IMR-90 (cell line): ENCODE measurements around the gene ANTXR1. TPM values are rescaled to one million over a fixed set of nuclear protein-coding genes. Genes with fewer than 3 reads are reported as not detected.
A peak's percentile ranks its signal among the peaks of the same experiment; 100 is the strongest.

ENCODE experiments used
- ATAC-seq: fragments of 200-7000 bp; cut with Tn5 transposase; 2 replicates; pipeline ENCODE4 v1.9.1; 2020; ENCODE audit warnings: low read depth, mild to moderate bottlenecking, moderate library complexity
- BruUV-seq: library from RNA; stranded (reverse); fragments of 400-500 nt; replicated peaks from 2 replicates; lab custom pipeline; 2021; lab: Mats Ljungman, UMichigan
- CTCF ChIA-PET: fragments of 300-600 bp; formaldehyde crosslinking; extraction: SDS; loops from one replicate; lab custom pipeline; 2021; ENCODE audit warnings: antibody characterized with exemption; lab: Yijun Ruan, JAX
- POLR2A ChIA-PET: fragments of 300-600 bp; sonication (Branson Sonifier 250); formaldehyde crosslinking; loops from one replicate; lab custom pipeline; 2022; ENCODE audit warnings: antibody characterized with exemption; ENCODE audit not compliant: unreplicated experiment; lab: Charles Lee
- DNase-seq: peaks from one replicate; pipeline ENCODE4 v3.0.0; 2013
- H2AFZ ChIP-seq: replicated peaks from 2 replicates; pipeline ENCODE3; 2013; ENCODE audit warnings: low read length, mild to moderate bottlenecking; ENCODE audit not compliant: poor library complexity
- H2AK5ac ChIP-seq: 2 replicates; pipeline ENCODE4 v1.6.1; 2013; ENCODE audit warnings: low read depth, low read length, inconsistent platforms
- H2AK9ac ChIP-seq: replicated peaks from 2 replicates; pipeline ENCODE3; 2013; ENCODE audit warnings: mild to moderate bottlenecking, low read depth, low read length, moderate library complexity; ENCODE audit not compliant: poor library complexity
- H2BK120ac ChIP-seq: 2 replicates; pipeline ENCODE4 v1.6.1; 2013; ENCODE audit warnings: low read depth, low read length, inconsistent platforms
- H2BK15ac ChIP-seq: 3 replicates; pipeline ENCODE4 v1.6.1; 2013; ENCODE audit warnings: low read depth, low read length, inconsistent platforms
- H2BK20ac ChIP-seq: 2 replicates; pipeline ENCODE4 v1.6.1; 2013; ENCODE audit warnings: low read depth, mild to moderate bottlenecking, inconsistent platforms, low read length, moderate library complexity
- H2BK5ac ChIP-seq: 2 replicates; pipeline ENCODE4 v1.6.1; 2013; ENCODE audit warnings: mild to moderate bottlenecking, low read depth, low read length, inconsistent platforms; ENCODE audit not compliant: poor library complexity, severe bottlenecking
- H3K14ac ChIP-seq: replicated peaks from 2 replicates; pipeline ENCODE4 v1.6.1; 2013; ENCODE audit warnings: low read depth, low read length, inconsistent platforms
- H3K18ac ChIP-seq: 2 replicates; pipeline ENCODE4 v1.6.1; 2013; ENCODE audit warnings: low read depth, low read length, control low read depth
- H3K23ac ChIP-seq: 2 replicates; pipeline ENCODE4 v1.6.1; 2013; ENCODE audit warnings: low read depth, low read length, inconsistent platforms
- H3K27ac ChIP-seq: 2 replicates; pipeline ENCODE4 v1.5.1; 2013; ENCODE audit warnings: mild to moderate bottlenecking, control low read depth, low read length; ENCODE audit not compliant: insufficient read depth
- H3K27me3 ChIP-seq: 2 replicates; pipeline ENCODE4 v1.6.1; 2013; ENCODE audit warnings: low read length; ENCODE audit not compliant: control insufficient read depth, insufficient read depth
- H3K36me3 ChIP-seq: 2 replicates; pipeline ENCODE4 v1.6.1; 2013; ENCODE audit warnings: low read length, mixed read lengths; ENCODE audit not compliant: control insufficient read depth, insufficient read depth
- H3K4ac ChIP-seq: 2 replicates; pipeline ENCODE4 v1.6.1; 2013; ENCODE audit warnings: low read depth, low read length, inconsistent platforms
- H3K4me1 ChIP-seq: 2 replicates; pipeline ENCODE4 v1.6.1; 2013; ENCODE audit warnings: low read length, mixed read lengths; ENCODE audit not compliant: control insufficient read depth, insufficient read depth
- H3K4me2 ChIP-seq: 2 replicates; pipeline ENCODE4 v1.6.1; 2013; ENCODE audit warnings: low read depth, mild to moderate bottlenecking, control low read depth, low read length, moderate library complexity
- H3K4me3 ChIP-seq: 2 replicates; pipeline ENCODE4 v1.5.1; 2013; ENCODE audit warnings: low read depth, mild to moderate bottlenecking, control low read depth, low read length, moderate library complexity; ENCODE audit not compliant: insufficient read depth
- H3K56ac ChIP-seq: 2 replicates; pipeline ENCODE4 v1.6.1; 2013; ENCODE audit warnings: low read length, inconsistent platforms; ENCODE audit not compliant: insufficient read depth; ENCODE audit errors: extremely low read depth
- H3K79me1 ChIP-seq, 2 experiments: 2 replicates each; pipeline ENCODE4 v1.6.1; 2013; ENCODE audit warnings: low read length in 2 of 2, inconsistent platforms in 1 of 2, low read depth in 1 of 2
- H3K9ac ChIP-seq: 2 replicates; pipeline ENCODE4 v1.6.1; 2013; ENCODE audit warnings: low read depth, low read length, control low read depth
- H3K9me1 ChIP-seq: 2 replicates; pipeline ENCODE4 v1.6.1; 2013; ENCODE audit warnings: low read length, inconsistent platforms; ENCODE audit not compliant: insufficient read depth
- H3K9me3 ChIP-seq: 2 replicates; pipeline ENCODE4 v1.6.1; 2013; ENCODE audit warnings: low read length; ENCODE audit not compliant: control insufficient read depth, insufficient read depth
- H4K20me1 ChIP-seq: 2 replicates; pipeline ENCODE4 v1.6.1; 2013; ENCODE audit warnings: low read length, inconsistent platforms; ENCODE audit not compliant: insufficient read depth
- H4K5ac ChIP-seq: 2 replicates; pipeline ENCODE4 v1.6.1; 2013; ENCODE audit warnings: mild to moderate bottlenecking, low read depth, low read length, control low read depth
- H4K8ac ChIP-seq, 2 experiments: 2 replicates each; pipeline ENCODE4 v1.6.1; 2013; ENCODE audit warnings: low read depth in 2 of 2, low read length in 2 of 2, control low read depth in 1 of 2, inconsistent platforms in 1 of 2
- H4K91ac ChIP-seq: 2 replicates; pipeline ENCODE4 v1.6.1; 2013; ENCODE audit warnings: low read depth, low read length, inconsistent platforms; ENCODE audit not compliant: insufficient read depth
- BHLHE40 ChIP-seq: fragments of 150-350 bp; IDR thresholded peaks from 2 replicates; pipeline ENCODE4 v1.6.1; 2016; ENCODE audit warnings: mild to moderate bottlenecking, low read depth, low read length
- MXI1 ChIP-seq: IDR thresholded peaks from 2 replicates; pipeline ENCODE4 v1.6.1; 2012; ENCODE audit warnings: low read depth, mild to moderate bottlenecking, low read length, moderate library complexity, borderline replicate concordance
- RFX5 ChIP-seq: IDR thresholded peaks from 2 replicates; pipeline ENCODE4 v1.8.0; 2012; ENCODE audit warnings: low read depth, mild to moderate bottlenecking, low read length, moderate library complexity
- WGBS, 2 experiments: methylation state at CpG; one replicate each; pipeline versions ENCODE4 v1.1.5 to v1.1.7; 2013; ENCODE audit warnings: missing lambda C conversion rate in 2 of 2; ENCODE audit not compliant: insufficient read length in 1 of 2; ENCODE audit errors: extremely low coverage in 2 of 2; 5-methylcytosine and 5-hydroxymethylcytosine counted together
- dilution Hi-C: fragments of 300-500 bp; cut with HindIII; formaldehyde crosslinking; loops from one replicate; pipeline ENCODE4 v1.14.3; 2018; ENCODE audit warnings: low sequenced_read_pairs; ENCODE audit not compliant: unreplicated experiment
- in situ Hi-C: fragments of 300-500 bp; cut with MboI; formaldehyde crosslinking; loops from 3 replicates; pipeline ENCODE4 v1.14.3; 2019; ENCODE audit warnings: low sequenced_read_pairs, inconsistent platforms, mixed read lengths
- intact Hi-C: fragments of 100-400 bp; cut with micrococcal nuclease; formaldehyde crosslinking; loops from 2 replicates; pipeline ENCODE4 v1.10.0; 2022
- polyA plus RNA-seq, 3 experiments: library from polyadenylated mRNA; depleted of rRNA; stranded (reverse); fragments of >200 nt; gene quantifications; 2 replicates each; pipeline ENCODE4 v1.2.3, GENCODE V29; 2012; ENCODE audit warnings: low replicate concordance in 1 of 3
- total RNA-seq: library from RNA; depleted of rRNA; stranded (reverse); fragments of >200 nt; gene quantifications from 2 replicates; pipeline ENCODE4 v1.2.3, GENCODE V29; 2012

ANTXR1 gene
- total and polyA plus RNA-seq, 2 of the 4 experiments (the other 2 are of a cell fraction) = 27.2 to 36.9 TPM

DNA sequence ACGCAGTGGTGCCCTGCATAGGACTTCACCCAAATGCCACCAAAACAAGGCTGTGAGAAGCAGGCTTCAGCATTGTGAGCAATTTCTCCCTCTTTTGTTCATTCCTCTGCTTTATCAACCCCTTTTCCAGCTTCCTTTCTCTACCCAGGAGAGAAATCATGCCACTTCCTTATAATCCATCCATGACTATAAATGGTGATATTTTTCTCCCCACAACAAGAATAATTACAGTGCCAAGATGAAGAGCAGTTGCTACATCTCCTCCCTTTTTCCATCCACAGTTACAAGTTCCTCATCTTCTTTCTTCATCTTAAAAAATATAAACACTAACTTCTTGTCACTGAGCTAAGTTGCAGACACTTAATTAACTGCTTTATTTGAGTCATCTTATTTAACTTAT is 167.2 kb downstream of the ANTXR1 start:
- Histone ChIP-seq H3K27me3 (no peaks in the 10 kb centered on the region), H3K4me3 (no peak overlapping the region), H2BK15ac (peak overlapping the region; percentile 85; the same call in 2 of the 3 replicates), H2BK5ac (peak overlapping the region; percentile 87), H3K4me2 (no peak overlapping the region), H3K18ac (peak overlapping the region; percentile 97), H4K20me1 (peaks cover 3% of the 10 kb centered on the region; the same call in 1 of the 2 replicates), H3K9me3 (no peaks in the 10 kb centered on the region), H2AK5ac (peak overlapping the region; percentile 66), H3K14ac (peak overlapping the region; percentile 91), H2AFZ (no peak overlapping the region), H3K9me1 (peaks cover 28% of the 10 kb centered on the region), H3K9ac (peak overlapping the region; percentile 52), H2BK120ac (peak overlapping the region; percentile 90), H4K8ac (peak overlapping the region; percentile 70 to 95), H4K5ac (peak overlapping the region; percentile 99), H4K91ac (peak overlapping the region; percentile 96), H3K27ac (peak overlapping the region; percentile 93), H3K79me1 (peaks cover 11 to 32% of the 10 kb centered on the region in 2 experiments; a peak in 3 of 4 replicates), H3K4me1 (peaks cover 22% of the 10 kb centered on the region), H2AK9ac (no peak overlapping the region), H3K23ac (peak overlapping the region; percentile 53), H3K36me3 (peaks cover 41% of the 10 kb centered on the region), H2BK20ac (peak overlapping the region; percentile 81), H3K4ac (peak overlapping the region; percentile 94), H3K56ac (peak overlapping the region; percentile 27; the same call in 1 of the 2 replicates)
- no peak for ATAC-seq
- intact Hi-C loops (no loop called here), dilution Hi-C loops (no loop called here), in situ Hi-C loops (no loop called here)
- WGBS, 2 experiments = 100% methylated on average over 1 of the region's 1 CpG; no CpG with 5 or more reads in 1 of the 2 experiments
- TF ChIP-seq MXI1 (no peak), RFX5 (no peak), BHLHE40 (no peak)
- DNase-seq = no peak
- BruUV-seq = no TSS peak
- CTCF ChIA-PET = no interaction called here
- POLR2A ChIA-PET = no interaction called here
